Colonic mucosa (tissue), 4 donors: ENCODE data around the gene MYCN. TPM values are rescaled to one million over a fixed set of nuclear protein-coding genes. Genes with fewer than 3 reads are reported as not detected.

ENCODE experiments used
- DNase-seq: peaks from one replicate; pipeline ENCODE4 v3.0.0-alpha.2; 2020
- H3K27ac ChIP-seq: fragments of 200-600 bp; one replicate; pipeline ENCODE4 v1.8.0; 2021
- H3K27me3 ChIP-seq: fragments of 200-600 bp; one replicate; pipeline ENCODE4 v1.8.0; 2021
- H3K36me3 ChIP-seq: fragments of 200-600 bp; one replicate; pipeline ENCODE4 v1.8.0; 2021
- H3K4me1 ChIP-seq: fragments of 200-600 bp; one replicate; pipeline ENCODE4 v1.8.0; 2021; ENCODE audit warnings: mild to moderate bottlenecking
- H3K4me3 ChIP-seq: fragments of 200-600 bp; one replicate; pipeline ENCODE4 v1.8.0; 2021
- H3K9ac ChIP-seq, 2 donors: one replicate each; pipeline ENCODE4 v1.7.0; 2013; ENCODE audit warnings: control low read depth in 2 of 2, low read depth in 2 of 2, low read length in 2 of 2
- H3K9me3 ChIP-seq: fragments of 200-600 bp; one replicate; pipeline ENCODE4 v1.8.0; 2021
- CTCF ChIP-seq: fragments of 200-600 bp; IDR thresholded peaks from one replicate; pipeline ENCODE4 v1.8.0; 2022; ENCODE audit warnings: antibody characterized with exemption, mild to moderate bottlenecking
- intact Hi-C: fragments of 100-400 bp; cut with DNase I; formaldehyde crosslinking; loops from one replicate; pipeline ENCODE4 v1.14.1; 2022
- total RNA-seq, 2 donors: library from RNA; stranded (reverse); fragmentation: NEBNext Ultra II Directional in 1 of 2; extraction: Animal tissue kit (Norgen Biotek cat#: 25700) in 1 of 2; gene quantifications; one replicate each; pipeline ENCODE4 v1.2.1, GENCODE V29; 2021
- donor health status: healthy.
- donor health status: DM: no; HTN: no; CAD: no.
- donor health status: DM: no; HTN: no; CAD: no.

Gene MYCN
- total RNA-seq, 2 donors from 2014 or later: 1.5 to 1.7 TPM

GRCh38 chr2:15995603-15996002, 55.3 kb downstream of the MYCN start:
- no peak overlapping the region for H3K27ac ChIP-seq
- H3K9me3 ChIP-seq: no peaks in the 10 kb centered on the region
- H3K36me3 ChIP-seq: no peaks in the 10 kb centered on the region
- H3K4me1 ChIP-seq: no peaks in the 10 kb centered on the region
- H3K4me3 ChIP-seq: no peak overlapping the region
- TF ChIP-seq CTCF: no peak
- no peak for DNase-seq
- intact Hi-C loops: no loop called here
- H3K27me3 ChIP-seq: no peaks in the 10 kb centered on the region
- H3K9ac ChIP-seq: no peak overlapping the region
